Fibroblast of the aortic adventitia (primary cell): ENCODE data around the gene SPATA21. TPM values are rescaled to one million over a fixed set of nuclear protein-coding genes. Genes with fewer than 3 reads are reported as not detected.

Experiments
- DNase-seq: peaks from one replicate; pipeline ENCODE4 v3.0.0-alpha.2; 2010; ENCODE audit warnings: low read depth
- H3K4me3 ChIP-seq: 2 replicates; pipeline ENCODE4 v1.5.1; 2011; ENCODE audit warnings: low read depth, mild to moderate bottlenecking, control low read depth, low read length, moderate library complexity
- CTCF ChIP-seq: IDR thresholded peaks from 2 replicates; pipeline ENCODE4 v1.5.1; 2011; ENCODE audit warnings: mild to moderate bottlenecking, low read length, control low read depth, inconsistent platforms; ENCODE audit not compliant: insufficient read depth
- total RNA-seq: library from RNA; depleted of rRNA; stranded (reverse); fragments of >200 nt; gene quantifications from 2 replicates; pipeline ENCODE4 v1.2.3, GENCODE V29; 2012; ENCODE audit warnings: low replicate concordance

The SPATA21 gene
- total RNA-seq, 1 donor = not detected

GRCh38 chr1:16420424-16421118 is 16.7 kb downstream of the SPATA21 start:
- no peak for TF ChIP-seq CTCF
- no peak for DNase-seq
- no peak overlapping the region for H3K4me3 ChIP-seq

- TF ChIP-seq CTCF = no peak
- no peak for DNase-seq
- no peak overlapping the region for H3K4me3 ChIP-seq
Observed at GRCh38 chr1:16418823-16419425, 18.3 kb downstream of the SPATA21 start.

- DNase-seq = no peak
- TF ChIP-seq CTCF = no peak
- H3K4me3 ChIP-seq = no peak overlapping the region
Observed at GRCh38 chr1:16413191-16413590, 24.0 kb downstream of the SPATA21 start.

- TF ChIP-seq CTCF = no peak
- H3K4me3 ChIP-seq = no peak overlapping the region
Observed at GRCh38 chr1:16410803-16411202, 26.4 kb downstream of the SPATA21 start.

GRCh38 chr1:16409536-16410152 is 27.6 kb downstream of the SPATA21 start:
- no peak overlapping the region for H3K4me3 ChIP-seq
- DNase-seq = no peak
- TF ChIP-seq CTCF = no peak

More at GRCh38 chr1:16410803-16411202, 26.4 kb downstream of the SPATA21 start:
- DNase-seq = no peak

GRCh38 chr1:16406868-16407267 is 30.4 kb downstream of the SPATA21 start:
- DNase-seq = no peak
- no peak for TF ChIP-seq CTCF
- no peak overlapping the region for H3K4me3 ChIP-seq
